Trophoblast cell (in vitro differentiated cells and primary cell): ENCODE results near the gene TMEM208.

ENCODE experiments used
- DNase-seq, 2 donors: peaks; one replicate each; pipeline ENCODE4 v3.0.0-alpha.2; 2016
- H2AFZ ChIP-seq: 2 replicates; pipeline ENCODE4 v1.6.1; 2013; ENCODE audit warnings: low read length, moderate library complexity, mild to moderate bottlenecking; ENCODE audit not compliant: insufficient read depth, poor library complexity
- H2AK5ac ChIP-seq: 2 replicates; pipeline ENCODE4 v1.6.1; 2013; ENCODE audit warnings: mild to moderate bottlenecking, low read length
- H2BK120ac ChIP-seq: 2 replicates; pipeline ENCODE4 v1.6.1; 2013; ENCODE audit warnings: low read length, mild to moderate bottlenecking, moderate library complexity; ENCODE audit not compliant: insufficient read depth, poor library complexity
- H2BK12ac ChIP-seq: 2 replicates; pipeline ENCODE4 v1.6.1; 2013; ENCODE audit warnings: mild to moderate bottlenecking, low read length, moderate library complexity
- H2BK5ac ChIP-seq: 2 replicates; pipeline ENCODE4 v1.6.1; 2013; ENCODE audit warnings: low read length, low read depth, moderate library complexity, mild to moderate bottlenecking; ENCODE audit not compliant: poor library complexity
- H3K14ac ChIP-seq: 2 replicates; pipeline ENCODE4 v1.6.1; 2013; ENCODE audit warnings: mild to moderate bottlenecking, low read length
- H3K18ac ChIP-seq: 2 replicates; pipeline ENCODE4 v1.6.1; 2013; ENCODE audit warnings: mild to moderate bottlenecking, low read length
- H3K23ac ChIP-seq: 2 replicates; pipeline ENCODE4 v1.6.1; 2013; ENCODE audit warnings: low read length
- H3K27ac ChIP-seq: 2 replicates; pipeline ENCODE4 v1.5.1; 2013; ENCODE audit warnings: low read depth, mild to moderate bottlenecking, inconsistent platforms, low read length, moderate library complexity
- H3K27me3 ChIP-seq: 2 replicates; pipeline ENCODE4 v1.6.1; 2013; ENCODE audit warnings: inconsistent platforms, mild to moderate bottlenecking, low read length, moderate library complexity; ENCODE audit not compliant: insufficient read depth
- H3K36me3 ChIP-seq, 2 experiments: 1 replicate in 1 of 2; 2 replicates in 1 of 2; pipeline ENCODE4 v1.6.1; 2013; ENCODE audit warnings: low read length in 2 of 2, mild to moderate bottlenecking in 2 of 2, moderate library complexity in 1 of 2; ENCODE audit not compliant: insufficient read depth in 2 of 2, control insufficient read depth in 1 of 2
- H3K4ac ChIP-seq: 2 replicates; pipeline ENCODE4 v1.6.1; 2013; ENCODE audit warnings: low read depth, mild to moderate bottlenecking, low read length, moderate library complexity
- H3K4me1 ChIP-seq, 2 experiments: 1 replicate in 1 of 2; 2 replicates in 1 of 2; pipeline ENCODE4 v1.6.1; 2013; ENCODE audit warnings: low read length in 2 of 2, mild to moderate bottlenecking in 2 of 2, moderate library complexity in 1 of 2; ENCODE audit not compliant: insufficient read depth in 2 of 2, control insufficient read depth in 1 of 2
- H3K4me2 ChIP-seq: 2 replicates; pipeline ENCODE4 v1.6.1; 2013; ENCODE audit warnings: inconsistent platforms, mild to moderate bottlenecking, low read length, moderate library complexity
- H3K4me3 ChIP-seq: 2 replicates; pipeline ENCODE4 v1.5.1; 2013; ENCODE audit warnings: mild to moderate bottlenecking, low read depth, low read length, inconsistent platforms
- H3K79me1 ChIP-seq: one replicate; pipeline ENCODE4 v1.6.1; 2013; ENCODE audit warnings: low read length
- H3K79me2 ChIP-seq: 2 replicates; pipeline ENCODE4 v1.6.1; 2013; ENCODE audit warnings: low read length, mild to moderate bottlenecking; ENCODE audit not compliant: control insufficient read depth, insufficient read depth, poor library complexity
- H3K9ac ChIP-seq: 2 replicates; pipeline ENCODE4 v1.6.1; 2013; ENCODE audit warnings: mild to moderate bottlenecking, low read length
- H3K9me3 ChIP-seq: 2 replicates; pipeline ENCODE4 v1.6.1; 2013; ENCODE audit warnings: low read depth, mild to moderate bottlenecking, control low read depth, inconsistent platforms, low read length; ENCODE audit not compliant: insufficient read depth
- H4K12ac ChIP-seq: 2 replicates; pipeline ENCODE4 v1.6.1; 2013; ENCODE audit warnings: low read depth, mild to moderate bottlenecking, low read length, moderate library complexity
- H4K8ac ChIP-seq: 2 replicates; pipeline ENCODE4 v1.6.1; 2013; ENCODE audit warnings: low read depth, mild to moderate bottlenecking, low read length, moderate library complexity
- H4K91ac ChIP-seq: one replicate; pipeline ENCODE4 v1.6.1; 2013; ENCODE audit warnings: low read depth, mild to moderate bottlenecking, low read length, moderate library complexity
- WGBS: extraction: QIAGEN DNeasy Blood & Tissue Kit; methylation state at CpG from one replicate; pipeline ENCODE4 v1.1.7; 2013; ENCODE audit warnings: missing lambda C conversion rate; ENCODE audit not compliant: insufficient read length, insufficient coverage; ENCODE audit errors: extremely low coverage; 5-methylcytosine and 5-hydroxymethylcytosine counted together

The TMEM208 gene

DNA sequence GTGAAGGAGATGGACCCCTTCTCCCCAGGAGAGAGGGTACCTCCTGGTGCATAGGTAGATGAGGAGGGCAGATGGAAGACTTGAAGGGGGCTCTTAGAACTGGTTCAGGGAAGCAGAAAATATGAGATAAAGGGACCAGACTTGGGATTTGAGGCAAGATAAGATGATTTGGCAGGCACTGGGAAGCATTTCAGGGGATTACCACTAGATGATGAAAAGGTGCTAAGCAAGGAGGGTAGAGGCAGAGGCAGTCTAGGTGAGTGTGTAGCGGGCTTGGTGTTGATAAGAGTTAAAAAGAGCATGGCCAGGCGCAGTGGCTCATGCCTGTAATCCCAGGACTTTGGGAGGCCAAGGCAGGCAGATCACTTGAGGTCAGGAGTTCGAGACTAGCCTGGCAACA, 36.3 kb downstream of the TMEM208 start:
- H2BK120ac ChIP-seq: no peak overlapping the region
- H3K27ac ChIP-seq: no peak overlapping the region
- H2BK5ac ChIP-seq: no peak overlapping the region
- DNase-seq: no peak
- H4K8ac ChIP-seq: no peak overlapping the region
- no peaks in the 10 kb centered on the region for H3K36me3 ChIP-seq
- H3K4me1 ChIP-seq: no peaks in the 10 kb centered on the region
- no peak overlapping the region for H3K18ac ChIP-seq
- peaks cover 2% of the 10 kb centered on the region for H3K27me3 ChIP-seq
- H3K4me3 ChIP-seq: no peak overlapping the region
- no peak overlapping the region for H3K4me2 ChIP-seq
- no peak overlapping the region for H2AK5ac ChIP-seq
- H3K4ac ChIP-seq: no peak overlapping the region
- H4K12ac ChIP-seq: no peak overlapping the region
- peaks cover 2% of the 10 kb centered on the region for H3K9me3 ChIP-seq
- H2BK12ac ChIP-seq: no peak overlapping the region
- no peak overlapping the region for H2AFZ ChIP-seq
- H3K9ac ChIP-seq: no peak overlapping the region
- H3K79me2 ChIP-seq: no peaks in the 10 kb centered on the region
- no peak overlapping the region for H3K23ac ChIP-seq
- WGBS: no CpG with 5 or more reads among the region's 3 CpGs
- H4K91ac ChIP-seq: no peak overlapping the region
- H3K14ac ChIP-seq: no peak overlapping the region
- H3K79me1 ChIP-seq: no peaks in the 10 kb centered on the region

DNA sequence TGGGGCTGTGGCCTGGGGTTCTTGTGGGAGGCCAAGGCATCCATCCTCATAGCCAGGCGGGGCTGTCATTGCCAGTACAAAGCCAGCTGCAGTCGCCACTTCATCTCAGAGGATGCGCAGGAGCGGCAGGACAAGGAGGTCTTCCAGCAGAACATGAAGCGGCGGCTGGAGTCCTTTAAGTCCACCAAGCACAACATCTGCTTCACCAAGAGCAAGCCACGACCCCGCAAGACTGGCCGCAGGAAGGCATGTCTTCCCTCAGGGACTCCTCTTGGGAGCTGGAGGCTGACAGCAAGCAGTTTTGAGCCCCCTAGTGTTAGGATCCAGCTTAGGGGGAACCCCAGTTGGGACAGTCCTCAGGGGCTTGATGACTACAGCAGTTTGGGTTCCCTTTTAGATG, 37.3 kb downstream of the TMEM208 start:
- no peak overlapping the region for H3K9ac ChIP-seq
- WGBS: no CpG with 5 or more reads among the region's 9 CpGs
- H2BK120ac ChIP-seq: no peak overlapping the region
- no peak overlapping the region for H2AFZ ChIP-seq
- no peak overlapping the region for H2AK5ac ChIP-seq
- H3K36me3 ChIP-seq: no peaks in the 10 kb centered on the region
- no peak overlapping the region for H3K27ac ChIP-seq
- no peak overlapping the region for H3K4ac ChIP-seq
- no peak overlapping the region for H2BK5ac ChIP-seq
- H3K18ac ChIP-seq: no peak overlapping the region
- H3K27me3 ChIP-seq: peaks cover 2% of the 10 kb centered on the region
- no peaks in the 10 kb centered on the region for H3K79me2 ChIP-seq
- no peak overlapping the region for H2BK12ac ChIP-seq
- no peak for DNase-seq
- no peak overlapping the region for H4K91ac ChIP-seq
- H3K23ac ChIP-seq: no peak overlapping the region
- no peak overlapping the region for H4K12ac ChIP-seq
- H4K8ac ChIP-seq: no peak overlapping the region
- H3K4me1 ChIP-seq: no peaks in the 10 kb centered on the region
- H3K4me3 ChIP-seq: no peak overlapping the region
- H3K14ac ChIP-seq: no peak overlapping the region
- no peaks in the 10 kb centered on the region for H3K79me1 ChIP-seq
- no peak overlapping the region for H3K4me2 ChIP-seq
- no peaks in the 10 kb centered on the region for H3K9me3 ChIP-seq

DNA sequence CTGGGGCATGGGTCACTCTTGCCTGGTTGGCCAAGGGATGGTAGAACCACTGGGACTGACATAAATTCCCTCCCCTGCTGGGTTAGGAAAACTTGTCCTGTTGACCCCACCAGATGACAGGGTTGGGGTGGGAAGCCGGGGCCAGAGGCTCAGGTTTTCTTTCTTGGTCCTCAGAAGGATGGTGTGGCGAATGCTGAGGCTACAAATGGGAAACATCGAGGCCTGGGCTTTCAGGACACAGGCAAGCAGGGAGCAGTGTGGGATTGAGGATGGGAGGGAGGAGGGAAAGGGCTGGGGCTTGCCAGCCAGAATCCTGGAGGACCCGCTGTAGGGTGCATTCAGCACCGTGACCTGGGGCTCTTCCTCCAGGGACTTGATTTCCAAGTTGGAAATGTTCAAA, 37.9 kb downstream of the TMEM208 start:
- no peak for DNase-seq
- Histone ChIP-seq H3K18ac (no peak overlapping the region), H3K79me2 (no peaks in the 10 kb centered on the region), H3K27ac (no peak overlapping the region), H2AFZ (no peak overlapping the region), H3K4me2 (no peak overlapping the region), H3K4me3 (no peak overlapping the region), H4K91ac (no peak overlapping the region), H2AK5ac (no peak overlapping the region), H3K9ac (no peak overlapping the region), H3K79me1 (no peaks in the 10 kb centered on the region), H2BK5ac (no peak overlapping the region), H3K27me3 (peaks cover 2% of the 10 kb centered on the region), H2BK120ac (no peak overlapping the region), H3K9me3 (no peaks in the 10 kb centered on the region), H2BK12ac (no peak overlapping the region), H3K23ac (no peak overlapping the region), H3K14ac (no peak overlapping the region), H3K4ac (no peak overlapping the region), H4K8ac (no peak overlapping the region), H3K4me1 (no peaks in the 10 kb centered on the region), H4K12ac (no peak overlapping the region), H3K36me3 (no peaks in the 10 kb centered on the region)
- no CpG with 5 or more reads among the region's 5 CpGs for WGBS

DNA sequence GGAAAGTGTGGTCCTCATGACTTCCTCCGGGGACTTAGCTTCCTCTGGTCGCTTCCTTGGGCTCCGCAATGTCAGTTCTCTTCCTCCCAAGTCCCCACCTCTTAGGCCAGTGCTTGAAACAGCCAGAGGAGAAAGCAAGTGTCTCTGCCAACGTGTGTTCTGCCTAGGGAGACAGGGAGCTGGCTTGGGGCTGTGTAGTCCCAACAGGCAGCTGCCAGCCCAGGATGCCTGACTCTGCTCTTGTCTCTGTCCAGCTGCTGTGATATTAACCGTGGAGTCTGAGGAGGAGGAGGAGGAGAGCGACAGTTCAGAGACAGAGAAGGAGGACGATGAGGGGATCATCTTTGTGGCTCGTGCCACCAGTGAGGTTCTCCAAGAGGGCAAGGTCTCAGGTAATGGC, 38.9 kb downstream of the TMEM208 start:
- Histone ChIP-seq H3K9me3 (no peaks in the 10 kb centered on the region), H3K4ac (no peak overlapping the region), H4K91ac (no peak overlapping the region), H2BK12ac (no peak overlapping the region), H4K12ac (no peak overlapping the region), H2AFZ (no peak overlapping the region), H3K4me1 (no peaks in the 10 kb centered on the region), H3K27ac (no peak overlapping the region), H3K18ac (no peak overlapping the region), H2BK5ac (no peak overlapping the region), H4K8ac (no peak overlapping the region), H3K9ac (no peak overlapping the region), H2AK5ac (no peak overlapping the region), H3K4me3 (no peak overlapping the region), H3K36me3 (no peaks in the 10 kb centered on the region), H2BK120ac (no peak overlapping the region), H3K79me2 (no peaks in the 10 kb centered on the region), H3K4me2 (no peak overlapping the region), H3K14ac (no peak overlapping the region), H3K27me3 (peaks cover 2% of the 10 kb centered on the region), H3K79me1 (no peaks in the 10 kb centered on the region), H3K23ac (no peak overlapping the region)
- DNase-seq: no peak
- WGBS: no CpG with 5 or more reads among the region's 8 CpGs
